HepG2 (cell line): ENCODE measurements around the gene OR5B21. TPM values are rescaled to one million over a fixed set of nuclear protein-coding genes. Genes with fewer than 3 reads are reported as not detected.

Experiments
- ATAC-seq: fragments of 200-7000 bp; cut with Tn5 transposase; 3 replicates; pipeline ENCODE4 v1.9.1; 2020; ENCODE audit warnings: mild to moderate bottlenecking, moderate library complexity
- BruUV-seq: library from RNA; stranded (reverse); fragments of 400-500 nt; replicated peaks from 2 replicates; lab custom pipeline; 2021; lab: Mats Ljungman, UMichigan
- CTCF ChIA-PET: fragments of 300-600 bp; formaldehyde crosslinking; extraction: SDS; loops from one replicate; lab custom pipeline; 2021; ENCODE audit warnings: low total read pairs, inconsistent platforms, low intra/inter-chr PET ratio; lab: Yijun Ruan, JAX
- POLR2A ChIA-PET: fragments of 350-600 bp; sonication (Branson Sonifier 250); formaldehyde crosslinking; loops from one replicate; lab custom pipeline; 2020; ENCODE audit warnings: antibody characterized with exemption, inconsistent platforms; lab: Yijun Ruan, JAX
- DNase-seq: peaks from one replicate; pipeline ENCODE4 v3.0.0-alpha.2; 2015; ENCODE audit warnings: low spot score
- FAIRE-seq: peaks from 3 replicates; lab custom pipeline; 2011; peaks lifted over from hg19 to GRCh38; lab: Jason Lieb, UNC
- H2AFZ ChIP-seq: one replicate; pipeline ENCODE4 v1.6.1; 2011; ENCODE audit warnings: low read length, inconsistent platforms
- H3K27ac ChIP-seq: fragments of 300-600 bp; 3 replicates; pipeline ENCODE4 v1.8.0; 2011; ENCODE audit warnings: mixed run types, mild to moderate bottlenecking, mixed read lengths, low read length, inconsistent platforms; ENCODE audit not compliant: insufficient read depth; ENCODE audit errors: extremely low read length
- H3K27me3 ChIP-seq, 2 experiments: fragments of 200-600 bp in 1 of 2; 2 replicates in 1 of 2; 3 replicates in 1 of 2; pipeline versions ENCODE4 v1.6.0 to v1.8.0; 2011; ENCODE audit warnings: low read length in 2 of 2, mild to moderate bottlenecking in 2 of 2, moderate library complexity in 2 of 2, inconsistent platforms in 1 of 2; ENCODE audit not compliant: insufficient read depth in 2 of 2, control insufficient read depth in 1 of 2
- H3K36me3 ChIP-seq, 2 experiments: fragments of 200-600 bp in 1 of 2; replicated peaks in 1 of 2; 2 replicates in 1 of 2; 3 replicates in 1 of 2; pipeline versions ENCODE4 v1.5.1 to v1.8.0; 2011; ENCODE audit warnings: low read length in 2 of 2, inconsistent platforms in 1 of 2; ENCODE audit not compliant: insufficient read depth in 2 of 2, control insufficient read depth in 1 of 2
- H3K4me1 ChIP-seq: 2 replicates; pipeline ENCODE4 v1.5.1; 2012; ENCODE audit warnings: low read length, inconsistent platforms; ENCODE audit not compliant: insufficient read depth
- H3K4me2 ChIP-seq: 2 replicates; pipeline ENCODE4 v1.6.0; 2011; ENCODE audit warnings: low read depth, low read length, inconsistent platforms
- H3K4me3 ChIP-seq, 3 experiments: fragments of 200-600 bp in 1 of 3; sonication (generic), shearing (Covaris generic) in 1 of 3; replicated peaks in 1 of 3; 2 replicates each; pipeline ENCODE4 v1.5.1; 2011 to 2016; ENCODE audit warnings: low read length in 3 of 3, inconsistent platforms in 2 of 3, low read depth in 2 of 3, mild to moderate bottlenecking in 2 of 3, control low read depth in 1 of 3, mixed read lengths in 1 of 3; ENCODE audit not compliant: insufficient read depth in 1 of 3
- H3K79me2 ChIP-seq: one replicate; pipeline ENCODE4 v1.6.1; 2011; ENCODE audit warnings: low read length, inconsistent platforms; ENCODE audit not compliant: insufficient read depth
- H3K9ac ChIP-seq: 2 replicates; pipeline ENCODE4 v1.6.0; 2011; ENCODE audit warnings: mild to moderate bottlenecking, low read depth, low read length, inconsistent platforms; ENCODE audit not compliant: insufficient read depth
- H3K9me3 ChIP-seq: 2 replicates; pipeline ENCODE4 v1.5.1; 2012; ENCODE audit warnings: mild to moderate bottlenecking, low read length
- H4K20me1 ChIP-seq: 2 replicates; pipeline ENCODE4 v1.6.0; 2011; ENCODE audit warnings: inconsistent platforms, mild to moderate bottlenecking, low read length, moderate library complexity; ENCODE audit not compliant: insufficient read depth
- SUZ12 ChIP-seq: fragments of 150-350 bp; IDR thresholded peaks from 2 replicates; pipeline ENCODE4 v1.6.1; 2014; ENCODE audit warnings: low read depth, low read length
- ZBTB42 ChIP-seq: sonication (generic); formaldehyde crosslinking; IDR thresholded peaks from 2 replicates; pipeline ENCODE4 v1.5.0; 2020; ENCODE audit warnings: mild to moderate bottlenecking, missing genetic modification reagents
- ZBTB46 ChIP-seq: sonication (generic); formaldehyde crosslinking; IDR thresholded peaks from 2 replicates; pipeline ENCODE4 v1.4.0; 2020; ENCODE audit warnings: mild to moderate bottlenecking, missing genetic modification reagents, borderline replicate concordance
- ZNF557 ChIP-seq: sonication (generic); formaldehyde crosslinking; IDR thresholded peaks from 2 replicates; pipeline ENCODE4 v1.4.0; 2020; ENCODE audit warnings: missing genetic modification reagents
- ZNF703 ChIP-seq: sonication (generic); formaldehyde crosslinking; IDR thresholded peaks from 2 replicates; pipeline ENCODE4 v1.5.1; 2020; ENCODE audit warnings: missing genetic modification reagents, mild to moderate bottlenecking, moderate library complexity, borderline replicate concordance
- WGBS: methylation state at CpG from one replicate; pipeline ENCODE4 v1.1.6; 2017; ENCODE audit warnings: low lambda C conversion rate; 5-methylcytosine and 5-hydroxymethylcytosine counted together
- in situ Hi-C: cut with HindIII; loops from 2 replicates; pipeline ENCODE4 v1.10.0; 2017; ENCODE audit warnings: low pct_unique_long_range_greater_than_20kb; ENCODE audit not compliant: extremely low pct_ligation_motif_present
- intact Hi-C: fragments of 100-400 bp; cut with micrococcal nuclease; formaldehyde crosslinking; loops from one replicate; pipeline ENCODE4 v1.10.0; 2022; ENCODE audit not compliant: unreplicated experiment
- polyA plus RNA-seq, 8 experiments: library from polyadenylated mRNA; depleted of rRNA in 3 of 8; stranded (reverse) in 7 of 8; unstranded in 1 of 8; fragments of >200 nt; fragmentation: Illumina TruSeq in 4 of 8; extraction: Trizol in 4 of 8; gene quantifications; 2 replicates each; pipeline versions ENCODE4 v1.2.1 to v1.2.3, GENCODE V29; 2011 to 2016; ENCODE audit warnings: low read depth in 4 of 8, missing spikeins in 1 of 8, mixed read lengths in 1 of 8; ENCODE audit not compliant: insufficient read depth in 1 of 8
- total RNA-seq, 5 experiments: library from RNA; depleted of rRNA; stranded (reverse); fragments of >200 nt; fragmentation: Illumina TruSeq; extraction: Trizol; gene quantifications; 2 replicates each; pipeline ENCODE4 v1.2.3, GENCODE V29; 2016; ENCODE audit warnings: low read depth in 1 of 5
- TF ChIP-seq, protein P1 (sequence below): IDR thresholded peaks from 2 replicates; pipeline ENCODE4 v1.4.0; 2020; ENCODE audit warnings: mild to moderate bottlenecking, missing genetic modification reagents

OR5B21 gene
- total and polyA plus RNA-seq, 2 of the 13 experiments (the other 11 are each of a cell fraction or from before 2014, with no cell fraction given) = not detected

DNA sequence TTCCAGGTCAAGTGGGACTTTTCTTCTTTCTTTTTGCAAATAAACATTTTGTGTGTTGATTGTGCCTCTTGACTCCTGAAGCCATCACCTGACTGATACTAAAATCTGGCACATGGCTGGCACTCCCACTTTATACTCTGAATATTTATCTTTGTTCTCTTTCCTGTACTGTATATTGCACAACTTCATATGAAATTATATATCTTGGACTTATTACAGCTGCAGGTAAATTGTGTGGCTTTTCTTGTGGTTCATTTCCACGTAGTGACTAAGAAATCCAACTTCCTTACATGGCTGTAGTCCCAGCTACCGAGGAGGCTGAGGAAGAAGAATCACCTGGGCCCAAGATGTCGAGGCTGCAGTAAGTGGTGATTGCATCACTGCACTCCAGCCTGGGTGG, 42.2 kb downstream of the OR5B21 start:
- no peak for FAIRE-seq
- CTCF ChIA-PET = no interaction called here
- no peak overlapping the region for H3K27ac ChIP-seq
- no peak overlapping the region for H2AFZ ChIP-seq
- H3K4me3 ChIP-seq = no peak overlapping the region
- TF ChIP-seq, protein P1, sequence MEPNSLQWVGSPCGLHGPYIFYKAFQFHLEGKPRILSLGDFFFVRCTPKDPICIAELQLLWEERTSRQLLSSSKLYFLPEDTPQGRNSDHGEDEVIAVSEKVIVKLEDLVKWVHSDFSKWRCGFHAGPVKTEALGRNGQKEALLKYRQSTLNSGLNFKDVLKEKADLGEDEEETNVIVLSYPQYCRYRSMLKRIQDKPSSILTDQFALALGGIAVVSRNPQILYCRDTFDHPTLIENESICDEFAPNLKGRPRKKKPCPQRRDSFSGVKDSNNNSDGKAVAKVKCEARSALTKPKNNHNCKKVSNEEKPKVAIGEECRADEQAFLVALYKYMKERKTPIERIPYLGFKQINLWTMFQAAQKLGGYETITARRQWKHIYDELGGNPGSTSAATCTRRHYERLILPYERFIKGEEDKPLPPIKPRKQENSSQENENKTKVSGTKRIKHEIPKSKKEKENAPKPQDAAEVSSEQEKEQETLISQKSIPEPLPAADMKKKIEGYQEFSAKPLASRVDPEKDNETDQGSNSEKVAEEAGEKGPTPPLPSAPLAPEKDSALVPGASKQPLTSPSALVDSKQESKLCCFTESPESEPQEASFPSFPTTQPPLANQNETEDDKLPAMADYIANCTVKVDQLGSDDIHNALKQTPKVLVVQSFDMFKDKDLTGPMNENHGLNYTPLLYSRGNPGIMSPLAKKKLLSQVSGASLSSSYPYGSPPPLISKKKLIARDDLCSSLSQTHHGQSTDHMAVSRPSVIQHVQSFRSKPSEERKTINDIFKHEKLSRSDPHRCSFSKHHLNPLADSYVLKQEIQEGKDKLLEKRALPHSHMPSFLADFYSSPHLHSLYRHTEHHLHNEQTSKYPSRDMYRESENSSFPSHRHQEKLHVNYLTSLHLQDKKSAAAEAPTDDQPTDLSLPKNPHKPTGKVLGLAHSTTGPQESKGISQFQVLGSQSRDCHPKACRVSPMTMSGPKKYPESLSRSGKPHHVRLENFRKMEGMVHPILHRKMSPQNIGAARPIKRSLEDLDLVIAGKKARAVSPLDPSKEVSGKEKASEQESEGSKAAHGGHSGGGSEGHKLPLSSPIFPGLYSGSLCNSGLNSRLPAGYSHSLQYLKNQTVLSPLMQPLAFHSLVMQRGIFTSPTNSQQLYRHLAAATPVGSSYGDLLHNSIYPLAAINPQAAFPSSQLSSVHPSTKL (CRISPR knock-in tag) = no peak
- TF ChIP-seq ZBTB42 (CRISPR knock-in tag) (no peak), ZNF557 (CRISPR knock-in tag) (no peak), ZBTB46 (no peak), SUZ12 (no peak), ZNF703 (no peak)
- TF ChIP-seq, all 625 proteins: peak for 0
- POLR2A ChIA-PET = no interaction called here
- BruUV-seq = no TSS peak
- in situ Hi-C loops = no loop called here
- no peaks in the 10 kb centered on the region for H4K20me1 ChIP-seq
- intact Hi-C loops = no loop called here
- H3K36me3 ChIP-seq = no peaks in the 10 kb centered on the region
- peaks cover 1% of the 10 kb centered on the region; the same call in 1 of the 2 replicates for H3K9me3 ChIP-seq
- no peak overlapping the region for H3K4me2 ChIP-seq
- no peaks in the 10 kb centered on the region for H3K79me2 ChIP-seq
- DNase-seq (no peak), ATAC-seq (no peak)
- WGBS = 0% methylated on average over 3 of the region's 3 CpGs
- H3K4me1 ChIP-seq = no peaks in the 10 kb centered on the region
- H3K9ac ChIP-seq = no peak overlapping the region
- H3K27me3 ChIP-seq = no peaks in the 10 kb centered on the region

Other genes with a start within 250 kb of the OR5B21 start
- gene OR10W1, start 239.8 kb downstream of the OR5B21 start, total RNA-seq (2016; rRNA removed; fragmentation: Illumina TruSeq; extraction: Trizol) = not detected in 2 replicates
- not detected in 2 replicates for gene OR10W1, start 239.8 kb downstream of the OR5B21 start, polyA plus RNA-seq (2011; rRNA removed)
- gene OR5B17, start 149.0 kb downstream of the OR5B21 start, total RNA-seq (2016; rRNA removed; fragmentation: Illumina TruSeq; extraction: Trizol) = not detected in 2 replicates
- gene OR5B17, start 149.0 kb downstream of the OR5B21 start, polyA plus RNA-seq (2011; rRNA removed) = not detected in 2 replicates
- not detected in 2 replicates for gene OR5B3, start 101.2 kb downstream of the OR5B21 start, total RNA-seq (2016; rRNA removed; fragmentation: Illumina TruSeq; extraction: Trizol)
- not detected in 2 replicates for gene OR5B3, start 101.2 kb downstream of the OR5B21 start, polyA plus RNA-seq (2011; rRNA removed)
- not detected in 2 replicates for gene OR5B2, start 80.0 kb downstream of the OR5B21 start, total RNA-seq (2016; rRNA removed; fragmentation: Illumina TruSeq; extraction: Trizol)
- not detected in 2 replicates for gene OR5B2, start 80.0 kb downstream of the OR5B21 start, polyA plus RNA-seq (2011; rRNA removed)
- not detected in 2 replicates for gene OR5B12, start 65.9 kb downstream of the OR5B21 start, total RNA-seq (2016; rRNA removed; fragmentation: Illumina TruSeq; extraction: Trizol)
- 0.07 TPM in 1 of 2 replicates, not detected in the other for gene OR5B12, start 65.9 kb downstream of the OR5B21 start, polyA plus RNA-seq (2011; rRNA removed)
- 0.90 and 1.7 TPM in 2 replicates for gene LPXN, start 67.8 kb upstream of the OR5B21 start, total RNA-seq (2016; rRNA removed; fragmentation: Illumina TruSeq; extraction: Trizol)
- gene LPXN, start 67.8 kb upstream of the OR5B21 start, polyA plus RNA-seq (2011; rRNA removed) = 3.5 and 4.5 TPM in 2 replicates
- gene ZFP91, start 71.0 kb upstream of the OR5B21 start, total RNA-seq (2016; rRNA removed; fragmentation: Illumina TruSeq; extraction: Trizol) = 38.6 and 48.5 TPM in 2 replicates
- 10.9 and 13.5 TPM in 2 replicates for gene ZFP91, start 71.0 kb upstream of the OR5B21 start, polyA plus RNA-seq (2011; rRNA removed)
- gene CNTF, start 114.6 kb upstream of the OR5B21 start, total RNA-seq (2016; rRNA removed; fragmentation: Illumina TruSeq; extraction: Trizol) = 1.5 and 2.3 TPM in 2 replicates
- gene CNTF, start 114.6 kb upstream of the OR5B21 start, polyA plus RNA-seq (2011; rRNA removed) = 0.47 and 0.51 TPM in 2 replicates
- not detected in 2 replicates for gene GLYAT, start 223.8 kb upstream of the OR5B21 start, total RNA-seq (2016; rRNA removed; fragmentation: Illumina TruSeq; extraction: Trizol)
- not detected in 2 replicates for gene GLYAT, start 223.8 kb upstream of the OR5B21 start, polyA plus RNA-seq (2011; rRNA removed)